ENCODE results near the gene TMEM86B. TPM values are rescaled to one million over a fixed set of nuclear protein-coding genes. Genes with fewer than 3 reads are reported as not detected.

The TMEM86B gene
- total and polyA plus RNA-seq, 8 donors, result 0.29 to 47.8 (median 9.7) TPM

GRCh38 chr19:55269299-55269698 is 40.7 kb upstream of the TMEM86B start:
- no peaks in the 10 kb centered on the region for H3K27me3 ChIP-seq
- TF ChIP-seq CTCF (IDR thresholded peaks at IDR 0.05) (no peak), POLR2A (IDR thresholded peaks at IDR 0.05) (no peak), EP300 (IDR thresholded peaks at IDR 0.05) (no peak), POLR2AphosphoS5 (IDR thresholded peaks at IDR 0.05) (no peak)
- H3K9me3 ChIP-seq, result no peaks in the 10 kb centered on the region
- WGBS, 5 donors, result 89 to 96% (median 94%) methylated on average over 8 of the region's 8 CpGs
- H3K4me3 ChIP-seq, result no peak overlapping the region
- no peak overlapping the region for H3K27ac ChIP-seq
- no peak for DNase-seq
- intact Hi-C loops (cut with DNase I; ENCODE audit: low total_unique reads), result no loop called here
- H3K36me3 ChIP-seq, result peaks cover 13 to 78% (median 66%) of the 10 kb centered on the region in 4 donors
- no peaks in the 10 kb centered on the region for H3K4me1 ChIP-seq

- WGBS, 5 donors, result 94 to 99% (median 98%) methylated on average over 4 of the region's 4 CpGs
- H3K27ac ChIP-seq, result no peak overlapping the region
Observed at GRCh38 chr19:55266840-55267239, 38.3 kb upstream of the TMEM86B start.

GRCh38 chr19:55266404-55266803 is 37.8 kb upstream of the TMEM86B start:
- Histone ChIP-seq H3K4me1 (no peaks in the 10 kb centered on the region), H3K4me3 (no peak overlapping the region), H3K27me3 (no peaks in the 10 kb centered on the region), H3K9me3 (no peaks in the 10 kb centered on the region), H3K36me3 (peaks cover 7 to 56% (median 46%) of the 10 kb centered on the region in 4 donors), H3K27ac (no peak overlapping the region)
- TF ChIP-seq POLR2A (IDR thresholded peaks at IDR 0.05), result no peak
- no peak for TF ChIP-seq EP300 (IDR thresholded peaks at IDR 0.05)
- TF ChIP-seq CTCF (IDR thresholded peaks at IDR 0.05), result no peak
- intact Hi-C loops (cut with DNase I; ENCODE audit: low total_unique reads), result no loop called here
- no peak for DNase-seq
- WGBS, 5 donors, result 94 to 98% (median 96%) methylated on average over 3 of the region's 3 CpGs

More at GRCh38 chr19:55266840-55267239, 38.3 kb upstream of the TMEM86B start:
- Histone ChIP-seq H3K4me3 (no peak overlapping the region), H3K9me3 (no peaks in the 10 kb centered on the region), H3K27me3 (no peaks in the 10 kb centered on the region), H3K36me3 (peaks cover 7 to 60% (median 50%) of the 10 kb centered on the region in 4 donors), H3K4me1 (no peaks in the 10 kb centered on the region)
- no peak for DNase-seq
- no peak for TF ChIP-seq EP300 (IDR thresholded peaks at IDR 0.05)
- no peak for TF ChIP-seq CTCF (IDR thresholded peaks at IDR 0.05)
- TF ChIP-seq POLR2AphosphoS5 (IDR thresholded peaks at IDR 0.05), result no peak
- TF ChIP-seq POLR2A (IDR thresholded peaks at IDR 0.05), result no peak
- intact Hi-C loops (cut with DNase I; ENCODE audit: low total_unique reads), result no loop called here

GRCh38 chr19:55265723-55266386 is 37.3 kb upstream of the TMEM86B start:
- Histone ChIP-seq H3K27ac (no peak overlapping the region), H3K36me3 (peaks cover 7 to 51% (median 42%) of the 10 kb centered on the region in 4 donors)
- DNase-seq, result no peak

More at GRCh38 chr19:55265723-55266386, 37.3 kb upstream of the TMEM86B start:
- Histone ChIP-seq H3K9me3 (no peaks in the 10 kb centered on the region), H3K27me3 (no peaks in the 10 kb centered on the region), H3K4me3 (no peak overlapping the region), H3K4me1 (no peaks in the 10 kb centered on the region)
- TF ChIP-seq CTCF (IDR thresholded peaks at IDR 0.05) (no peak), POLR2AphosphoS5 (IDR thresholded peaks at IDR 0.05) (no peak), EP300 (IDR thresholded peaks at IDR 0.05) (no peak), POLR2A (IDR thresholded peaks at IDR 0.05) (no peak)
- intact Hi-C loops (cut with DNase I; ENCODE audit: low total_unique reads), result no loop called here
- 91 to 97% (median 92%) methylated on average over 11 to 12 of the region's 12 CpGs for WGBS, 5 donors
